HUDEP-2 (cell line): Measurements from ENCODE around the gene SRP54.
"Not testable (repeated sequence)": the region's sequence is repeated elsewhere in the genome, so short reads cannot be mapped to it uniquely, and the experiment has no call there.

Experiments used
- DNase-seq, 76 experiments: peaks; one replicate each; lab custom pipeline; 2025; ENCODE audit not compliant: unreplicated experiment in 76 of 76; lab: John Stamatoyannopoulos, UW

SRP54 gene

GRCh38 chr14:34982421-34983147, at the start of gene SRP54:
Gene SRP54, plus strand, starts transcription at chr14:34982992. Its CDS starts 13,718 bp downstream, at chr14:34996710.
- DNase-seq: peak; percentile 62 to 99 (median 98)

- no peak for DNase-seq
Measured at GRCh38 chr14:34933301-34933700, 49.5 kb upstream of the SRP54 start.

- DNase-seq: no peak
Measured at GRCh38 chr14:34935488-34935887, 47.3 kb upstream of the SRP54 start.

- DNase-seq: no peak
Measured at GRCh38 chr14:34937442-34937841, 45.4 kb upstream of the SRP54 start.

GRCh38 chr14:34937876-34938275, 44.9 kb upstream of the SRP54 start:
- no peak for DNase-seq

GRCh38 chr14:34943506-34943905, 39.3 kb upstream of the SRP54 start:
- DNase-seq: no peak

GRCh38 chr14:34944744-34945143, 38.0 kb upstream of the SRP54 start:
- DNase-seq: no peak

GRCh38 chr14:34946699-34947098, 36.1 kb upstream of the SRP54 start:
- no peak for DNase-seq

GRCh38 chr14:34951286-34951685, 31.5 kb upstream of the SRP54 start:
- DNase-seq: no peak

- DNase-seq: peak in 19 of 76 experiments; percentile 3 to 62 (median 13)
Measured at GRCh38 chr14:34956931-34957330, 25.9 kb upstream of the SRP54 start.

GRCh38 chr14:34957771-34958286, 25.0 kb upstream of the SRP54 start:
- DNase-seq: no peak

- DNase-seq: not testable (repeated sequence)
Measured at GRCh38 chr14:34962106-34962505, 20.7 kb upstream of the SRP54 start.

GRCh38 chr14:34964977-34965764, 17.6 kb upstream of the SRP54 start:
- DNase-seq: peak in 7 of 76 experiments; percentile 7 to 43 (median 16)

GRCh38 chr14:34965912-34966311, 16.9 kb upstream of the SRP54 start:
- no peak for DNase-seq

GRCh38 chr14:34966413-34966812, 16.4 kb upstream of the SRP54 start:
- peak in 2 of 76 experiments; percentile 1 to 28 for DNase-seq

GRCh38 chr14:34970665-34971064, 12.1 kb upstream of the SRP54 start:
- DNase-seq: no peak

- no peak for DNase-seq
Measured at GRCh38 chr14:34971381-34971780, 11.4 kb upstream of the SRP54 start.

GRCh38 chr14:34971801-34972200, 11.0 kb upstream of the SRP54 start:
- no peak for DNase-seq

- no peak for DNase-seq
Measured at GRCh38 chr14:34978444-34978843, 4.3 kb upstream of the SRP54 start.

GRCh38 chr14:34980337-34980900, 2.4 kb upstream of the SRP54 start:
- no peak for DNase-seq

GRCh38 chr14:34981743-34982420, 910 bp upstream of the SRP54 start:
- DNase-seq: peak in 37 of 76 experiments; percentile 3 to 57 (median 35)
